Activated T-cell treated with anti-CD3 and anti-CD28 coated beads for 4 hours (primary cell): ENCODE data around the gene WWOX.
"Not testable (repeated sequence)": the region's sequence is repeated elsewhere in the genome, so short reads cannot be mapped to it uniquely, and the experiment has no call there.

Experiments used
- DNase-seq: peaks from one replicate; pipeline ENCODE4 v3.0.0-alpha.2; 2020

The WWOX gene

DNA sequence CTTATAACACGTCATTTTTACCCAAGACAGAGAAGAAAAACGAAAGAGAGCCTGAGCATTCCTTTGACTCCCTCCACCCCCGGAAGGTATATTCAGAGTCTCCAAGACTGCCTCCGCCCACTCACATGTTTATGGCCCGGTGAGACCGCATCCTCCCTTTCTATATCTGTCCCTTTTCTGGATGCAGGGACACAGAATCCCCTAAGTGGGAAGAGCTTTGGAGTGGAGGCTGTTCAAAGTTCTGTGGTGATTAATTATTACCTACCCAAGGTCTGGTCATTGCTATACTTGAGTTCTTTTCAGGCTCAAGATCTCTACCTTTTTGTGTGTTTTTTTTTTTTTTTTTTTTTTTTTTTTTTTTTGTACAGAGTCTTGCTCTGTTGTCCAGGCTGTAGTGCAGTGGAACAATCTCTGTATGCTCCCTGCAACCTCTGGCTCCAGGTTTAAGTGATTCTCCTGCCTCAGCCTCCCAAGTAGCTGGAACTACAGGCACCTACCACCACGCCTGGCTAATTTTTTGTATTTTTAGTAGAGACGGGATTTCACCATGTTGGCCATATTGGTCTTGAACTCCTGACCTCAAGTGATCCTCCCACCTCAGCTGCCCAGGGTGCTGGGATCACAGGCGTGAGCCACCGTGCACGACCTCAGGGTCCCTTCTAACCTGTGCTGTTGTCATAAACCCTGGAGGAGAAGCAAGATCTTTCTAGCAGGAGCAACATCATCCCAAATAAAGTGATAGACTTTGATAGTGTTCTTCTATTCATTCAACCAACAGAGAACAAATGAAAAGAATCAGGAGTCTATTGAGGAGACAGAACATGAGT, 407.1 kb downstream of the WWOX start:
- no peak for DNase-seq

DNA sequence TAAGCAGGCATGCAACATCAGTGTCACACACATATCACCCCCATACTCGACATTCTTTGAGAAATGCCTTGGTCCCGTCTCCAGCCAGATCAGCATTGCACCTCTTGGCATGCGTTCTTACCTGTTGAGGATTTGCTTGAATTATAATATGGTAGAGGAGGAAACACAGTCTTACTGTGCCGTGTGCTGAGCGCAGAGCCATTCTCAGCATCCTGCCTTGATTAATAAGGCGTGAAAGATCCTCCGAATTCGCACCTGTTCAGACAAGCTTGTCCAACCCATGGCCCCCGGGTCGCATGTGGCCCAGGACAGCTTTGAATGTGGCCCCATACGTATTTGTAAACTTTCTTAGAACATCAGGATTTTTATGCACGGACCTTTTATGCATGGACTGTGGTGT, 408.1 kb downstream of the WWOX start:
- no peak for DNase-seq

DNA sequence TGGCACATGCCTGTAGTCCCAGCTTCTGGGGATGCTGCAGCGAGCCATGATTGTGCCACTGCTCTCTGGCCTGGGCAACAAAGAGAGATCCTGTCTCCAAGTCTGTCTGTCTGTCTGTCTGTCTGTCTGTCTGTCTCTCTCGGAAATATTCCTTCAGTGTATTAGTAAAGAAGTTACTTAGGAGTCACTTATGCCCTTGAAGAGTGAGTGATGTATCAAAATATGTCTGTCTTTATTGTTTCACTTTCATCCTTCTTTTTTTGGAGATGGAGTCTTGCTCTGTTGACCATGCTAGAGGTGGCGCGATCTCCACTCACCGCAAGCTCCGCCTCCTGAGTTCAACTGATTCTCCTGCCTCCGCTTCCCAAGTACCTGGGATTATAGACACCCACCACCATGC, 410.5 kb downstream of the WWOX start:
- no peak for DNase-seq

DNA sequence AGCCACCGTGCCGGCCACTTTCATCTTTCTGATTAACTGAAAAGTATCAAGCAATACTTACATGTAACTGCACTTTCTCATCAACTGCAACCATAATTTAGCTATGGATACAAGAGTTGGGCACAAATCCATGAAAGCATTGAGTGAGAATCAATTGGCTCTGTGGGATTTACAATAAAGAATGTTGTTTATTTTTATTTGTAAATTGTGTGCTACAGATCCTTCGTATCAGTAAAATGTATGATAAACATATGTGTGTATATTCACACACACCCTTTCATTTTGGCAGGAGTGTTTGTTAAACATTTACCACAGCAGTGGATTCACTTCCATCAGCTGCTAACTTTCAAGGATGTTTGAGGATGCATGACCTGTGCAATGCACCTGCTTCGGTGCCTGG, 411.0 kb downstream of the WWOX start:
- no peak for DNase-seq

DNA sequence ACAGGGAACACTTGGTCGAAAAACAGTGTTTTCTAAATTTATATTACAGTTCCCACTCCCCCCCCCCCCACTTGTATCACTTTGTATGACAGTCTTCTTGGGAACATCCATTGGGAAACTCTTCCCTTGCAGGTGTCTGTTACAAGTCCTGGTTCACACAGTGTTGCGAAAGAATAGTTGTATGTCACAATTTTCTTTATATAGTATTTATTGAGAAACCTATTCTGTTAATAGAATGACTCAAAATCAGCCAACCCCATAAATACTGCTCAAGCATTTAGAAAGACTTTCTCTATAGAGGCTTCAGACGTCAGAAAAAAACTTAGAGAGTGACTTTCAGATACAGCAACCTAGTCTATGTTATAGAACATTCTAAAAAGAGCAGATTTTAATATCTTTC, 414.4 kb downstream of the WWOX start:
- no peak for DNase-seq

DNA sequence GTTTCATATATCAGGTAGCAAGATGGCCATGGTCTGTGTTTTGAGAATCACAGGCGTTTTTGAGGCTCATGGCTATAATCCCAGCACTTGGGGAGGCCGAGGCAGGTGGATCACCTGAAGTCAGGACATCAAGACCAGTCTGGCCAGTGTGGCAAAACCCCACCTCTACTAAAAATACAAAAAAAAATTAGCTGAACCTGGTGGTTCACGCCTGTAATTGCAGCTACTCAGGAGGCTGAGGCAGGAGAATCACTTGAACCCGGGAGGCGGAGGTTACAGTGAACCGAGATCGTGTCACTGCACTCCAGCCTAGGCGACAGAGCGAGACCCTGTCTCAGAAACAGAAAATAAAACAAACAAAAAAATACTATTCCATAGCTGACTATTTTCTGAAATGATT, 415.4 kb downstream of the WWOX start:
- DNase-seq, result not testable (repeated sequence)

DNA sequence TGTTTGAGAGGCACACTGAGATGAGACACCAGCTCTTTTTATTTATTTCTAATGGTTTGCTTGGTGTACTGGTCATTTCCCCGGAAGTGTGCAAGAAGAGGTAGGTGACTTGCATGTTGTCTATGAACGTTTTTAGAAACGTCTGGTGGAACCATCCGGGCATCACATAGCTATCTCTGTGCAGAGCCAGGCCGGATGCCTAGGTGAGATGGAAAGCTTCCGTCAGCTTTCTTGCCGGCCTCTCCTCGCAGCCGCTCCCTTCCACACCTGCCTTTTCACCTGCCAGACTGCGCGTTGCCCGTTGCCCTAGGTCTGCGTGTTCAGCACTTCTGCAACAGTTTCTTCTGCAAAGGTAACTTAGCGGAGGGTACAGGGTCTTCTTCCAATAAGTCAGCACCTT, 416.0 kb downstream of the WWOX start:
- no peak for DNase-seq

DNA sequence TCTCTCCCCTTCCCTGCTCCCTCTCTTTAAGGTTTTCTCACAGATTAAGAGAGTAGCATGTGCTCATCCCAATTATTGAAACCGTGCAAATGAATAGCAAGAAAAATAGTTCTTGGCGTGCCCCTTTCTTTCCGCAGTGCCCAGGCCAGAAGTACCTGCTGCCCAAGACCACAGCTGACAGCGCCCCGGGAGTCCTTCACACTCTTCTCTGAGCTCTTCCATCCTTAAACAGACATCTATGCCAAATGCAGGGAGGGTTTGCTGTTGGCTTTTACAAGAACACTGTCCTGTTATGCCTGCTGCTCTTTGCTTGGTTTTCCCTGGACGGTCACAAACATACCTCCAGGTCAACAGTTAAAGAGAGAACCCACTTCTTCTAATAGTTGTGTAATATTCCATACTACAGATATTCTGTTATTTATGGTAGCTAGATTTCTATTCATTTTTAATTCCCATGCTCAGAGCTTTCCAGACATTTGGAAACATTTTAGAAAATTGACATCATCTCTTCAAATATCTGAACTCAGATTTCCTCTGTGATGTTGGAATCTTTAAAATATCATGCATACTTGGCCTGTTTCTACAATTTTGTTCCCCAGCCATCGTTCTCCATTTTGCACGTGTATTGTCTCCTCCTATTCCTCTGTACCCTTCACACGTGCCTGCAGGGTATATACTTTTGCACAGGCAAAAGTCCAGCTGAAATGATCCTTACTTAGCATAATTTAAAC, 416.7 kb downstream of the WWOX start:
- DNase-seq, result no peak

DNA sequence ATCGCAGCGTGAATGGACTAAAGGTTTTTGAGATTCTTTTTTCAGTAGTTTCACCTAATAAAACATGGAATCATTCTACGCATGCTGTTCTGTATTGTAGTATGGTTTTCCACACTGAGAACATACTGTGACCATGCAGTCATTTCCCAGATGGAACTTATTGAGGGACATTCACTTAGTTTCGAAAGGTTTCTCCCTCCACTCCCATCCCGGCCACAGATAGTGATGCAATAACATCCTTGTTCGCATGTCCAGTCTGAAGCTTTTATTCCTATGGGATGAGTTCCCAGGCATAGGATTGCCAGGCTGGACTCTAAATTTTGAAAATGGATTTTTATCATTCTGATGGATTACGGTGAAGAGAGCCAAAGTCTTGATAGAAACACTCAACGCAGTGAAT, 420.4 kb downstream of the WWOX start:
- DNase-seq, result no peak

DNA sequence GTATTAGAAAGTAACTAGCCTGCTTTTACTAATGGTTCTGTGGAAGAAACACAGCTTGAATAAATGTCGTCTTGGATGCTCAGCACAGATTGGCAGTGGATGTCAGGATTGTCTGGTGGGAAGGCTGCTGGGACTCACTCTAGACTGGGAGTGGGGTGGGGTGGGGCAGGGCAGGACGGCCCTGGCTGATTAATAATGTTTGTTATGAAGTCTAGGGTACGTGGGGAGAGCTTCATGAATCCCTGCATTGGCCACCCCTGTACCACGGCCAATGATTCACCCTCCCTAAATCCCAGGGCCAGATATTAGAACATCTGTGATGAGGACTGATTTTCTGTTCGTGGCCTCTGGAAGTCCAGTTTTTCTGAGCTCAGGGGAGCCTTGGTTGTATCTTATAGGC, 421.0 kb downstream of the WWOX start:
- no peak for DNase-seq

DNA sequence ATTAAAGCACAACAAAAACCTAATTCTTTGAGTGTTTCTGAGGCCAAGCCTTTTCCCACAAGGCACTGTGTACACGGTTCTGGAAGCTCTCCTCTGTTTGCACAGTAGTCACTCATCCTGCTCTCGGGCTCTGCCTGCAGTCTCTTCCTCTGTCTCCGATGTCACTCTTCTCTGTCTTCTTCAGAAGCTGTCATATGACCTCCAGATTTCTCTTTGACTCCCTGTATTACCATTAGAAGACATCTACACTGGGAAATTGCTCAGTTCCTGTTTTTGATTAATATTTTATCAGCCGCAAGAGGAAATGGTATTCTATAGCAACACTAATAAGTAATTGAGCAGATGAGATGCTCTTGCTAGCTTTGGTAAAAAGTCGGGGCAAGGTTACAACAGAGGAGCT, 422.9 kb downstream of the WWOX start:
- no peak for DNase-seq

DNA sequence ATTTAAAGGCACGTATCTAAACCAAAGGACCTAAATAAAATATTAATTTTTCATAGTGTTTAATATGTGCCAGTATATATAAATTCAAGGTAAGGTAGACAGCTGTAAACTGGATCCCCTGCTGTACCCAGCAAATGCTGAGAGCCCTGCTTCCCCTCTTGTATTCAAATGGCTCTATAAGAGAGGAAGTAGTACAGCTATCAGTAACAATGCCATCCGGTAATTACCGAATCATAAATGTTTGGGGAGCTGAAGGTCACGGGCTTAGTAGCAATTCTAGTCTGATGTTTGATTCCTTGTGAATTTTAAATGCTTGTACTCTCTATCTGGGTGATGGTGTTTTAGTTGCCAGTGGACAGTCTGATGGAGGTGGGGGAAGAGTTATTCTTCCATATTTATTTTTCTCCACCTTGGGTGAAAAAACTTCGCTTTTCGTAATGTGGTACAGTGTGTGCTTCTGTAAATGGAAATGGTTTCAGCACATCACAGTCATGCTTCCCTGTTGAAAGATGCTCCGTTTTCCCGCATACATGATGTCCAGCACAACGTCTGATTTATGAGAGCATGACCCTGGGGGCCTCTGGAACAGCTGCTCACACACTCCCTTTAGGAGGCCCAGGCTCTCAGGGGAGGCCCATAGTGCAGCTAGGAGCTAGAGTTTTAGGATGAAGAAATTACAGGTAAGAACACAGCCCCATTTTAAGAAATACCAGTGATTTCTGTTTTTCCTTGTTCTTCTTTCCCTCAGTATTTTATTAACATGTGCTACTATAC, 423.9 kb downstream of the WWOX start:
- DNase-seq, result no peak

DNA sequence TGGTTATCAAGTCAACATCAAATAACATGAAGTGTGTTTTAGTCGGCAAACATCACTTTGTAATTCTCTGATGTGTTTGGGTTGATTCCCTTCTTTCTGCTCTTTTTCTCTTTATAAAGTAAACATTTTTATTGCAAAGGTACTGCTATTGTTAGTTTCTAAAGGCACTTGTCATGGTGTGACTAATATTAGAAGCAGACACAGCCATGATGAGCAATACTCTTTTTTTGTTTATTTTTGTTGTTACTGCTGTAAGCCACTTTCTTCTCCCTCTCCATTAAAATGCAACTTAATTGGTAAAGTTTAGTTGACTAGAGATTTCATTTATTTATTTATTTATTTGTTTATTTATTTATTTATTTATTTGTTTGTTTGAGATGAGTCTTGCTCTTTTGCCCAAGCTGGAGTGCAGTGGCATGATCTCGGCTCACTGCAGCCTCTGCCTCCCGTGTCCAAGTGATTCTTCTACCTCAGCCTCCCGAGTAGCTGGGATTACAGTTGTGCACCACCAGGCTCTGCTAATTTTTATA, 424.7 kb downstream of the WWOX start:
- DNase-seq, result no peak

DNA sequence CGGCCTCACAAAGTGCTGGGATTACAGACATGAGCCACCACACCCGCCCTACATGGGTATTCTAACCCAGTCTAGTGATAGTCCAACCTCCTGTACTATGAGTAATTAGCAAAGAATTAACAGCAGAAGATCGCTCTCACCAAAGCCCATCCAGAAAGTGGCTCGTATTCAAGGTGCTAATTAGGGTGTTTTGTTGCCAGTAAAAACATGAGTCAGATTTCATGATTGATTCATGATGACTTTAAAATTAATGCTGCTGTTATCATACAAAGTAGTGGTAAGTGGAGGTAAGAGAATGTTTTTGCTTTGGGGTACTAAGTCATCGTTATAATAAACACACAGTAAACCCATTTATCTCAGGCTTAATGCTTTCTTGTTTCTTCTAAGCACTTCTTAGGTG, 428.8 kb downstream of the WWOX start:
- DNase-seq, result no peak

DNA sequence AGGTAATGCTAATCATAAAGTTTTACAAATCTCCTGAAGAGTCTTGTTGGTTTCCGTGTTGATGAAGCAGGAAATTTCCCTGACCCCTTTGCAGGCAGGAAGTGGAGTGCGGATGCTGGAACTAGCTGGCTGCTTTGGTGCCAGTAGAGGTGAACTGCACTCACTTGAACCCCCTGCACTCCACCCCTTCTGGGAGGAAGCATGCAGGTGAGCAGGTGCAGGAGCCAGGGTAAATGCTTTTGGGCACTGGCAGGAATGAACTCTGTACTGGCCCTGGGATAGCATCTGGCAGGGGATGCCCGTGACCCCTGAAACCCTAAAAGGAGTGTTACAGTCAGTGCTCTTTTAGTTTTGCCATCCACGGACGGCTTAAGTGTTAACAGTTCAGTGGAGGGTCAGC, 430.4 kb downstream of the WWOX start:
- DNase-seq, result no peak

DNA sequence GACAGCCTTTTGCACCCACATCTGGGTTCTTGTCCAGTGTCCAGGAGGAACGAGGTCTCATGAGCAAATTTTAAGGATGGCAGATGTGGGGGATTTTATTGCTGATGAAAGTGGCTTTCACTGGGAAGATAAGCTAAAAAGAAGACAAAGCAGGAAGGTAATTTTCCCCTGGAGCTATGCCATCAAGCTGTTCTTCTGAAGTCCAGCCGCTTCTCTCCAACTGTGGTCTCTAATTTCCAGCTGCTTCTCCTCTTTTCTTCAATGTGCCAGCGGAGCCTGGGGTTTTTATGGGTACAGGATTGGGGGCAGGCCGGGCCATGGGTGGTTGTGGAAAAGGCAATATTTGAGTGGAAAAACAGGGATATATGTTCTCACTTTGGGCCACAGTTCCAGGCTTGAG, 430.8 kb downstream of the WWOX start:
- no peak for DNase-seq

DNA sequence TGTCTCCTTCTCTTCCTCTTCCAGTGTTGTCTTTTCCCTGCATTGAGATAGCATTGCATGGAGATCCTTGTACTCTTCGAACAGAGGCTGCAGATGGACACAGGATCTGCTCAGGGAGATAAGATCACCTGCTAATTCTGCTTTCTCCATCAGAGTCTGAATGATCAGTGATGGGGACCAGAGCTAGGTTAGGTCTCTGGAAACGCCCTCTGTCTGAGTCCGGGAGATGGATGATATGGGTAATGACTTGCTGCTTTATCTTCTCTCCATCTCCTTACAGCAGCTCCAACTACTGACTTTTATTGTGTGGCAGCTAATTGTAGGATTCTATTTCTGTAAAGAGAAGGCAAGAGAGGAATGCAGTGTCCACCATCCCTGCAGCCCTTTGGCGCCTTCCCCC, 435.6 kb downstream of the WWOX start:
- no peak for DNase-seq

DNA sequence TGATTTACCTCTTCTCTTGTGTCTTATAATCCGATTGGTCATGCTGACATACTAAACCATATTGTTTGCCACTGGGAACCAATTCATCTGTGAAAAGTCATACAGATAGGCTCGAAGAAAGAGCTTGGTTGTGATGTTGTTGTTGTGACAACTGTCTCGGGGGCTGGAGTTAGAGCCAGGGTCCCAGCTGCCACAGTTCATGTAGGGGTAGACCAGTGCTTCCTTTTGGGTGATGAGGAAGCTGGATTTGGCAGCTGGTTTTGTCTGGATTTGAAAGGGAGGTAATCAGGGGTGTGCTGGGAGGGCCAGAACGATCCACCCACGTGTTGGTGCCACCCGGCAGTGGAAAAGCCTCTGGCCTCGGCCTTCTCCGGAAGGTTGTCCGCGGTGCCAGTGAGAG, 438.1 kb downstream of the WWOX start:
- no peak for DNase-seq

DNA sequence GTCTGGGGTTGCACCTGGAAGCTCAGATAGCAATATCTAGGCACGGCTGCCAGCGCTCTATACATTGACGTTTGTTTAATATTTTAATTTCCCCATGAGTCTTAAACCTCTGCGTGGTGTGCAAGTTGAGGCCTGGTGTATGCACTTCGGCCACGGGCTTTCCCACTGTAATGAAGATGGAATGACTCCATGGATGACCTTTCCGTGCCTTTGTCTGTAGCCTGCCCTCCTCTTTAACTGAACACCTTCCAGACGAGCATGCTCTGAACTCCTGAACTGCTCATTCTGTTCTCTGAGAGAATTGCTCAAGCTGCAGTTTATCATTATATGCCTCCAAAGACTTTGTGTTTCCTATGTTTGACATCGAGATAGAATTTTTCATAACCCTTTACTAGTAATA, 438.8 kb downstream of the WWOX start:
- no peak for DNase-seq

DNA sequence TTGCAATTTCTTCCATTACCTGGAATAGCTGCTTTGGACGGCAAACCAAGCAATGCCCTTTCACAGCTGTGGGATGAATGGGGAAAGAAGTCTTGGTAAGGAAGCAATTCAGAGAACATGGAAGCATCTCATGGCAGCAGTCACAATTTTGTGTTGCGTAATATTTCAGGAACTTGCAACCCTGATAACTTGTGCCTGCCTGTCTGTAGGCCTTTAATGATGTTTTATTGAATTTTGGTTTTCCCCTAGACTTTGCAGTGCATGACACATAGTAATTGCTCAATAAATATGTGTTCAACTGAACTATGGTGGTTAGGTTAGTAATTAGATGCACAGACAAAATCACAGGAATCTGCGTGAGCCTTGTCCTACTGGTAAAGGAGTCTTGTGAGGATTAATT, 439.5 kb downstream of the WWOX start:
- no peak for DNase-seq

DNA sequence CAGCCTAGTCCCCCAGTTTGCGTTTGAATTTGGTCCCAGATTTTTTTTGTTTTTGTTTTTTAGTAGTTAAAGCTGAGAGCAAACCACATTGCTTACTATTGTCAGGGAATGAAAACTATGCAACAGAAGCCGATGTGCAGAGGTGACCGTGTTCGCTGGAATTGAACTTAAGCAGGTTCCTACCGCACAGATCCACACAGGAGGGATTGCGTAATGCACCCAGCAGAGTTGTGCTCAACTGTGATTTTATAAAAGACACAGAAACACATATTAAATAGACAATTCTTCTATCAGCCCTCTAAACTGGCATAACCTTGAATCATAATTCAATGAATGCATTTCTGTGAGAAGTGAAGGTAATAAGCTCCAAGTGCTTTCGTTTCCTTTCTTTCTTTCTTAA, 443.0 kb downstream of the WWOX start:
- DNase-seq, result no peak

DNA sequence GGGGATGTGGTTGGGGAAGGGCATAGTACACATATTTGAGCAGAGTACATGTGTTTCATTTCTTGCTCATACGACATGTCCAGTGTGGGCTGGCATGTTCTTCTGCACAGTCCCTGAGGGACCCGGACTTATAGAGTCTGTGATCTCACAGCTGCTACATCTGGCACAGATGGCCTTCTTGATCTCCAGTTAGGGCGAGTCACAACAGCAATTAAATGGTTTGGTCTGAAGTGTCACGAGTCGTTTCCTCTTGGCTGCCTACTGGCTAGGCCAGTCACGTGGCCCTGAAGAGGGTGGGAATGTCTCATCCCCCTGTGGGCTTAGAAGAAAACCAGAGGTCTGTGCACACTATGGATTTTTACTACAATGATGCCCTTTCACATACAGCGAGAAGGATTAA, 443.6 kb downstream of the WWOX start:
- no peak for DNase-seq

DNA sequence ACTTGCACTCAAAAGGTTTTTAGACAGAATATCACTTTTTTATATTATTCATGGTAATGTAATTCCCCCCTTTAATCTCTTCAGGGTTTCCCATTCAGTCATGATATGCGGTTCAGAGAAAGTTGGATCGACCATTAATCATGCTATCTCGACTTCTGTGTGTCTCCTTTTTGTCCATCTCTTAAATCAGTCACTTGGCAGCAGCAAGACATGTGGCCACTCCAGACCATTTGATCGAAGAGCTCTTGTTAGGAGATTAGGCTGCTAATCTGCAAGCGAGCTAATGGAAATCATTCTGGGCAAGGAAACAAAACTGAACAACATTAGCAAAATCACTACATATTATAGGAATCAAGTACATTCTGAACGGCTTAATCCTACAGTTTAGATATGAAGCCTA, 449.9 kb downstream of the WWOX start:
- DNase-seq, result no peak
